Urothelium cell line (cell line): ENCODE data around the gene PRKCQ.

Experiments
- DNase-seq: peaks from one replicate; pipeline ENCODE4 v3.0.0; 2011; ENCODE audit warnings: low spot score, mixed read lengths
- FAIRE-seq: peaks from 2 replicates; lab custom pipeline; 2011; peaks lifted over from hg19 to GRCh38; lab: Jason Lieb, UNC

PRKCQ gene

DNA sequence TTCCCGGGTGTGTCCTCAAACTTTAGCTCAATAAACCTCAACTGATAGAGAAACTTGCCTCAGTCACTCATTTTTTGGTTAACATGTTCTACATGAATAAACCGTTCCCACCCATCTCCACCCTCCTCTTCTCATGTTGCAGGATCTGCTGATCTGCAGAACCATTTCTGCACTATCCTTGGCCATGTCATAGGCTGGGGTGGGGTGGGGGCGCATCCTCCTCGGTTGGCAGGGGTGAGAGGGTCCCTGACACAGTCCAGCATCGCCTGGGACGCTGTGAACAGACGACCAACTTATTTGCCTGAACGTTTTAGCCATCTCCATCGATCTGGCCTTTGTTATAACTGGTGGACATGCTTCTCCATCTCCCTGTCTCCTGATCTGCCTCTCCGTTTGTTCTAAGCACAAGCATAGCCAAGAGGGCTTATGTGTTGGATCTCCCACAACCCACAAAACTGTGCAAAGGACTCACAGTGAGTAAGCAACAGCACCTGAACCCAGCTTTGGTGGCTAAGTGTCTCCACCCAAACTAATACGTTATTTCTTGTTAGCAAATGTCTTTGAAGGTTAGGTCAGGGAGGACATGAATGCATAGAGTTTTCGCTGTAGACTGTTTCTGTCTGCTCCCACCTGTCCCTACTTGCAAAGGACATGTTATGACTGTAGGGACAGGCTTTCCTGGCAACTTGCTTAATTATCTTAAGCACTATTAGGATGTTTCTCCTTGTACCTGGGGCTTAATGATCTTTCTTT is 51.7 kb downstream of the PRKCQ start:
- no peak for FAIRE-seq
- no peak for DNase-seq

DNA sequence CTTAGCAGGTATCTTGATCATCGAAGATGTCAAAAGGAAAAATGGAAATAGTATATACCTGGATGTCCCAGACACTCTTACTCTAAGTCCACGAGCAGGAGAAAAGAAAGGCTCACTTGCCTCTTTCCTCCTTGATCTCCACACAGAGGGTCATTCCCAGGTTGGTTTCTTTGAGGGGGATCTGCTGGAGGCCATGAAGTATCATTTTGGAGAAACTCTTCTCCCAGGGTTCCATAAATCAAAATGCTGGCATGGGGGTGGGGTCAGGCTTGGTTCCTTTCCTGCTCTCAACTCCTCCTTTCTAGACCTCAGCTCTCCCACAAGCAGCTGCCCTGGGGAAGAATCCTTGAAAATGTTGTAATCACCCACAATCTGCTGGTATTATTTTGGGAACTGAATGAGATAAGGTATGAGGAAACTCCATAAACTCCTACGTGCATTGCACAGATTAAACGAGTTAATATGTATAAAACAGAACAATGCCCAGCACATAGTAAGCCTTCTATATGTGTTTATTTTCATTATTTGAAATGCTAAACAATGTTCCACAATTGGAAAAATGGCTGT is 54.4 kb downstream of the PRKCQ start:
- FAIRE-seq (no peak), DNase-seq (no peak)

DNA sequence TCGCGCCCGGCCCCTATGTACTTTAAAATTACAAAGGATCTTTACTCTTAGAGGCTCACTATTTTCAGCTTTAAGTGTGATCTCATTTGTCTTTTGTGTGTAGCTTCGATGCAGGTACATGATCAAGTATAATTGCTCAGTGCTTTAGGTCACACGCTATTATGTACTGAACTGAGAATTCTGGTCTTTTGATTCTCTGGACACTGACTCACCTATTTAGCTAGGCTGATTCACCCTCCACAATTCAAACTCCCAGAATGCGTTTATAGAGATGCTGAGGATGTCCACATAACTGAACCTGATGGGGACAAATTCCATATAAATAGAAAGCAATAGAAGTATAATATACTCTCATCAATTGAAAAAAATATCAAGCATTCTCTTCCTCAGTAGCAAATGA is 57.8 kb downstream of the PRKCQ start:
- no peak for FAIRE-seq

GRCh38 chr10:6520138-6520537 is 59.9 kb downstream of the PRKCQ start:
- DNase-seq (no peak), FAIRE-seq (no peak)

More for the DNA sequence above, 57.8 kb downstream of the PRKCQ start:
- DNase-seq: no peak

- no peak for DNase-seq
- no peak for FAIRE-seq
These were observed 61.2 kb downstream of the PRKCQ start for GRCh38 chr10:6518791-6519429.

DNA sequence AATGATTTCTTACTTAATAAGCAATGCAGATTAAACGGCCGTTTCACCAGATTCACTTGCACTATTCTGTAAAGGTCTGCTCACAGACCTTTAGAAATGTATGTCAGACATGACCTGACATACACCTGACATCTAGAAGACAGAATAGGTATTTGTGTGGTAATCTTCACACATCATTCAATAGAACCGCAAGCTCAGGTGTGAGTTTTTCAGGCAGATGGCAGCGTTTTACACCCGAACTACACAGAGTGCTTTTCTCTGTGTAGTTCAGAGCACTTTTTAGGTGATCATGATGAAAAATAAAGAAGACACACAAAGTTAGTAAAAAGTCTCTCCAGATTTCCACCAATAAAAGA is 63.2 kb downstream of the PRKCQ start:
- DNase-seq (no peak), FAIRE-seq (no peak)

DNA sequence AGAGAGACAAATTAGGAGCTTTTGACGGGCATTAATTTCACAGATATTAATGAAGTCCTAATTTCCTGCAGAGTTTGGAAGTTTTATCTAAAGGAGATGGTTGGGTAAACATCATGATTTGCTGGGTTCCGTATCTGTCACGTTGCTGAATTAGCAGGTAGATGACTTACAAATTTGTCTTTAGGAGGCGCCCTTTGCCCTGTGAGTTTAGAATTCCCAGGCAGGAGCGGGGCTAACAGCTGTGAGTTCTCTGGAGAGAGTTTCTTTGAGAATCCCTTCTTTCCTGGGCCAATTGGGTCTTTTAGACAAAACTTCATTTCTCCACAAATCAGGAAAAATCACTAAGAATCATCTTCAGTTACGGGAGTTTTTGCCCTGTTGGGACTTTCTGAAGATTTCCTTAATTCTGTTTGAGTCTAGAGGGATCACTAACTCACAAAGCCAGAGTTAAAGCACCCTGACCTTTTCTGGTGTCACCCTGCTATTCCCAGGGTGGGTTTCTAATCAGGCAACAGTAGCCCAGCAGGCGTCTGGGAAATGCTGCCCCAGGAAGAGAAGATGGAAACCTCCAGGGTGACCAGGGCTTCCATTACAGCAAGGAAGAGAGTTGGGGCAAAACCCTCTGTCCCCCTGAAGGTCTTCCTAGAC is 63.7 kb downstream of the PRKCQ start:
- DNase-seq (no peak), FAIRE-seq (no peak)

- DNase-seq (no peak), FAIRE-seq (no peak)
These were observed 65.0 kb downstream of the PRKCQ start for GRCh38 chr10:6514844-6515780.

DNA sequence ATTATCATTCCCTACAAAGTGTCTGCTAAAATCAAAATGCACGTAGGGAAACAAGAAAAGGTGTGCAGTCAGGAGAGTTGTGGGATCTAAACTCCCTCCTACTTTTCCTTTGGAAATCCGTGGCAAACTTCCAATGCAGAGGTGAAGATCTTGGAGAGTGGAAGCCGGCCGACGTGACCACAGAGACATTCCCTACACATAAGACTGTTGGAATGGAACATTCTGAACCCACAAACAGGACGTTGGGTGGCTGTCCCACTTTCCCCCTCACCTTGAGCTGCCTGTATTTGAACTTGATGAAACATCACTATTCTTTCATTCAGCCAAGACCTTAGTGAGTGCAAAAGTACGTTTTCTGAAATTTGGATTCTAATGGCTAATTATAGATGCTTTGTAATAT is 65.9 kb downstream of the PRKCQ start:
- FAIRE-seq: no peak
- DNase-seq: no peak

DNA sequence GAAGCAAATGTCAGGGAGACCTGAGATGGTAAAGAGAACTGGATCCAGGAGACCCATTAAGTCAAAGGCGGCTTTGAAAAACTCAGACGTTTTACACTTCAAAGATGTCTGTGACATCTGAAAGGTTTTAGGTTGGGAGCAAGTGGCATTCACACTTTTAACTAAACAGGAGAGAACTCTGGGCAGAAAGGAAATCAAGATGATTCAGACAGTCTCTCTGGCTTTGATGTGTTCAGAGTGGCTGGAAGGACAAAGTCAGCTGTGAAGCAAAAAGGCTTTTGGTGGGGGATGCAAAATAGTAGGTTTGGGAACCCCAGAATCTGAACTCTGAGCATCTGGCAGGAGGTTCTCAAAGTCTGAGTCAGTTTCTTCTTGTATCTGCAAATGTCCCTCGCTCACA is 66.6 kb downstream of the PRKCQ start:
- no peak for FAIRE-seq

GRCh38 chr10:6512182-6512581 is 67.9 kb downstream of the PRKCQ start:
- no peak for FAIRE-seq

More for the DNA sequence above, 66.6 kb downstream of the PRKCQ start:
- no peak for DNase-seq

GRCh38 chr10:6511347-6511746 is 68.7 kb downstream of the PRKCQ start:
- no peak for DNase-seq

More at GRCh38 chr10:6512182-6512581, 67.9 kb downstream of the PRKCQ start:
- no peak for DNase-seq

GRCh38 chr10:6507311-6507710 is 72.8 kb downstream of the PRKCQ start:
- no peak for DNase-seq
- FAIRE-seq: no peak

More at GRCh38 chr10:6511347-6511746, 68.7 kb downstream of the PRKCQ start:
- no peak for FAIRE-seq

DNA sequence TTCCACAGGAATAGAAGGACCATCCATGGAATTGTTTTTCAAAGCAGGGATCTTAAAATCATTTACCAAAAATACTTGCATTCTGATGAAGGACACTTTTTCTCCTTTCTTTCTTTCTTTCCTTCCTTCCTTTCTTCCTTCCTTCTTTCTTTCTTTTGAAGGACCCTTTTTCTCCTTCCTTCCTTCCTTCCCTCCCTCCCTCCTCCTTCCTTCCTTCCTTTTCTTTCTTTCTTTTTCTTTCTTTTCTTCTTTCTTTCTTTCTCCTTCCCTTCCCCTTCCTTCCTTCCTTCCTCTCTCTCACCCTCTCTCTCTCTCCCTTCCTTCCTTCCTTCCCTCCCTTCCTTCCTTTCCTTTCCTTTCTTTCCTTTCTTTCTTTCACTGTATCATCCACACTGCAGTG is 74.8 kb downstream of the PRKCQ start:
- DNase-seq (no peak), FAIRE-seq (no peak)

DNA sequence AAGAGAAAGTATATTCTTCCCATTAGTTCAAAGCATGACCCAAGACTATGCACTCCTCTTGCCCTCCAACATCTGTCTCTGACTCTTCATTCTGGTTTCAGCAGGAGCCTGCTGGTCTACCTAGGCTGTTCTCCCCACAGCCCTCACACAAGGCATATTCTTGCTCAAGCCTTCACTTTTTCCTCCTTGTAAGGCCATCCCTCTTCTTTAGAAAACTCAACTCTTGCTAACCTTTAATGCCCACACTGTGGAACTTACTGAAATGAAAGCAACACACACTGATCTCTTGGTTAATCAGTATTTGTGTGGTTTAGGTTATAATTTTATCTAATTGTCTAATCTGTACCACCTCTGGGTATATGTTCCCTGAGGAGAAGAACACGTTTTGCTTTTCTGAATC is 75.8 kb downstream of the PRKCQ start:
- no peak for DNase-seq
- no peak for FAIRE-seq

- FAIRE-seq (no peak), DNase-seq (no peak)
These were observed 76.9 kb downstream of the PRKCQ start for GRCh38 chr10:6503171-6503570.

GRCh38 chr10:6501931-6502330 is 78.1 kb downstream of the PRKCQ start:
- DNase-seq: no peak
- FAIRE-seq: no peak

- DNase-seq (no peak), FAIRE-seq (no peak)
These were observed 80.1 kb downstream of the PRKCQ start for GRCh38 chr10:6499974-6500373.

GRCh38 chr10:6498771-6499170 is 81.3 kb downstream of the PRKCQ start:
- FAIRE-seq (no peak), DNase-seq (peak; percentile 23)

- FAIRE-seq: no peak
- no peak for DNase-seq
These were observed 82.5 kb downstream of the PRKCQ start for GRCh38 chr10:6497620-6498019.
